ENCODE measurements around the gene MBD5.
"Not testable (repeated sequence)": the region's sequence is repeated elsewhere in the genome, so short reads cannot be mapped to it uniquely, and the experiment has no call there.

The MBD5 gene

GRCh38 chr2:148021059-148021861 lies at the start of gene MBD5:
MBD5 (plus strand) TSS chr2:148021091.
- DNase-seq (ENCODE audit: low spot score) = peak; percentile 52

GRCh38 chr2:147976102-147976501 lies 44.8 kb upstream of the MBD5 start:
- no peak for DNase-seq (ENCODE audit: low spot score)

GRCh38 chr2:147977679-147978078 lies 43.2 kb upstream of the MBD5 start:
- no peak for DNase-seq (ENCODE audit: low spot score)

GRCh38 chr2:147980940-147981528 lies 39.9 kb upstream of the MBD5 start:
- no peak for DNase-seq (ENCODE audit: low spot score)

DNA sequence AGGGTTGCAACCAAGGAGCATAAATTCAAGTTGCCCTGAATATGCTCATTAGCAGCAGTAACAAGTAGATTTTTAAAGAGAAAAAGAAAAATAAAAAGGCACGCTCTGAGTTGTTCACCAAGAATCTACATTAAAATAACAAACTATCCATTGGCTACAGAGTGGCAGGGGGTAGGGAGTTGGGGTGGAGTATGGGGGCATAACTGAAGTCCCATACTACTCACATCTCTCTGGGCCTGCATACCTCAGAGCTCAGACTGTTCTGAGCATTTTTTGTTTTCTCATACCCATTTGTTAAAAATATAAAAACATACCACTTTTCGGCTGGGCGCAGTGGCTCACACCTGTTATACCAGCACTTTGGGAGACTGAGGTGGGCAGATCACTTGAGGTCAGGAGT lies 31.8 kb upstream of the MBD5 start:
- no peak for DNase-seq (ENCODE audit: low spot score)

DNA sequence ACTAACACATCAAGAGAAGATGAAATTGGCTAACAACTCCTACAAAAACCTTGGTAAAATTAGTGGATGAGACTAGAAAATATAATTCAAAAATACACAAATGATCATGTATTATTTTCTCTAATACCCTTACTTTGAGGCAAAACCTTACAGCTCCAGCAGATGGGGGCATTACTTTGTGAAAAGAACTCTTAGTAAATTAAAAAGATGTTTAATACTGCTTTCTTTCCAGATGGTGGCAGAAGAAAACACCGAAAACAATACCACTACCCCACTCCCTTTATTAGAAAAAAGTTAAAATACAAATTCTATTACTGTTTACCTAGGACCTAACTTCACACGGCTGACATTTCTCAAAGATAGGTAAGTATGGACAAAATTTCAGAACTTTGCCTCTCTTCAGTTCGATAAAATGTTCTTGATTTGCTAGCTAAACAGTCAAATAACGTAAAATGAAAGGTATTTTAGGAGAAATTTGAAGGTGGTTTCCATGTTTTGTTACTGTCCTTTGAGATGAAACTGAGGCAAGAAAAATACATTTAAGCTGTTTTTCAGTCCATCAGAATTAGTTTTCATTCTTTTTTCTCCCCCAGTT lies 31.0 kb upstream of the MBD5 start:
- peak; percentile 10 for DNase-seq (ENCODE audit: low spot score)

DNA sequence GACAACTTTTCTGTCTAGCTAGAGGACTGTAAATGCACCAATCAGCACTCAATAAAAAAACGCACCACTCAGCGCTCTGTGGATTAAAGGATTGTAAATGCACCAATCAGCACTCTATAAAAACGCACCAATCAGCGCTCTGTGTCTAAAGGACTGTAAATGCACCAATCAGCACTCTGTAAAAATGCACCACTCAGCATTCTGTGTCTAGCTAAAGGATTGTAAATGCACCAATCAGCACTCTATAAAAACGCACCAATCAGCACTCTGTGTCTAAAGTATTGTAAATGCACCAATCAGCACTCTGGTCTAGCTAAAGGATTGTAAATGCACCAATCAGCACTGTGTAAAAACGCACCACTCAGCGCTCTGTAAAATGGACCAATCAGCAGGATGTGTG lies 25.9 kb upstream of the MBD5 start:
- DNase-seq (ENCODE audit: low spot score) = not testable (repeated sequence)

GRCh38 chr2:147996828-147997227 lies 24.1 kb upstream of the MBD5 start:
- no peak for DNase-seq (ENCODE audit: low spot score)

GRCh38 chr2:147998203-147998602 lies 22.7 kb upstream of the MBD5 start:
- no peak for DNase-seq (ENCODE audit: low spot score)

DNA sequence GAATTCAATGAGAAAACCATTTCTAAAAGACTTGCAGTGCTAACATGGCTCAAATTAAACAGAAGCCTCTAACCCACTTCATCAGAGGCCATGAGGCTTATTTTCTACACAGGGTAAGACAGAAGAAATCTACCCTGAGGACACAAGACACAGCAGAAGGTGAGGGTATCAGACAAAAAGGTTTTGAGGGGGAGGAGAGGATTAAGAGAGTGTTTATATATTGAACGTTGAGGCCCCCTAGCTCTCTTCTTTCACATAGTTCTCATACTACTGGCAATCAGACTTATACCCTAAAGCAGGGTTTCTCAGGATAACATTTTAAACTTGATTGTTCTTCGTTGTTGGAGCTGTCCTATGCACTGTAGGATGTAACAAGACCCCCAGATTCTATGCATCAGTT lies 21.8 kb upstream of the MBD5 start:
- no peak for DNase-seq (ENCODE audit: low spot score)

GRCh38 chr2:148000095-148000494 lies 20.8 kb upstream of the MBD5 start:
- DNase-seq (ENCODE audit: low spot score) = no peak

DNA sequence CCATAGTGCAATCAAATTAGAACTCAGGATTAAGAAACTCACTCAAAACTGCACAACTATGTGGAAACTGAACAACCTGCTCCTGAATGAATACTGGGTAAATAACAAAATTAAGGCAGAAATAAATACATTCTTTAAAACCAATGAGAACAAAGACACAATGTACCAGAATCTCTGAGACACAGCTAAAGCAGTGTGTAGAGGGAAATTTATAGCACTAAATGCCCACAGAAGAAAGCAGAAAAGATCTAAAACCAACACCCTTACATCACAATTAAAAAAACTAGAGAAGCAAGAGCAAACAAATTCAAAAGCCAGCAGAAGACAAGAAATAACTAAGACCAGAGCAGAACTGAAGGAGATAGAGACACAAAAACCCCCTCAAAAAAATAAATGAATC lies 18.5 kb upstream of the MBD5 start:
- DNase-seq (ENCODE audit: low spot score) = not testable (repeated sequence)

DNA sequence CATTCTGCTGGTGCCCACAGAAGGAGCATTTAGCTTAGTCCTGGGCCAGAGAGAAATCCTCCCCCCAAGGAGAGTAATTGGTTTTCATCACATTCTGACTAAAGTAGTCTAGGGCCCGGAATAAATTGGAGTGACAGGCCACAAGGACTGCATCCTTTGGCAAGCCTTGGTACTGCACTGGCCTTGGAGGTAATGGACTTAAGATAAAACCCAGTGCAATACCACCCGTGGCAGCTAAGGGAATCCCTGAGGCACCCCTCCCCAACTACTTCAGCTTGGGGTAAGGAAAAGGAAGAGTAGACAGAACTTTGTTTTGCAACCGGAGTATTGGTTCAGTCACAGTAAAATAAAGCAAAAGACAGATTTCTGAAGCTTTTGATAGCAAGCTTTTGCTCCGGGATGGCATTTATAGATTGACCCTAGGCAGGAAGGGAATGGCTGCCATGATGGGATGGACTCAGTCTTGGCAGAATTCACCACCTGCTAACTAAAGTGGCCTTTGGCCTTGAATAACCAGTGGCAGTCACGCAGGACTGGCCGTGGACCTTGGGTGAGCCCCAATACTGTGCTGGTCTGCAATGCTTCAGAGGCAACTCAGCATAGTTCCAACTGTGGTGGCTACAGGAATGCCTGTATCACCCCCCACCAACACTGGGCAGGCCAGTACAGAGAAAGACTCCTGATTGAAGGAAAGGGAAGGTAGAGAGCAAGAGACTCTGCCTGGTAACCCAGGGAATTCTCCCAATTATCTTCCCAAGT lies 14.5 kb upstream of the MBD5 start:
- no peak for DNase-seq (ENCODE audit: low spot score)

DNA sequence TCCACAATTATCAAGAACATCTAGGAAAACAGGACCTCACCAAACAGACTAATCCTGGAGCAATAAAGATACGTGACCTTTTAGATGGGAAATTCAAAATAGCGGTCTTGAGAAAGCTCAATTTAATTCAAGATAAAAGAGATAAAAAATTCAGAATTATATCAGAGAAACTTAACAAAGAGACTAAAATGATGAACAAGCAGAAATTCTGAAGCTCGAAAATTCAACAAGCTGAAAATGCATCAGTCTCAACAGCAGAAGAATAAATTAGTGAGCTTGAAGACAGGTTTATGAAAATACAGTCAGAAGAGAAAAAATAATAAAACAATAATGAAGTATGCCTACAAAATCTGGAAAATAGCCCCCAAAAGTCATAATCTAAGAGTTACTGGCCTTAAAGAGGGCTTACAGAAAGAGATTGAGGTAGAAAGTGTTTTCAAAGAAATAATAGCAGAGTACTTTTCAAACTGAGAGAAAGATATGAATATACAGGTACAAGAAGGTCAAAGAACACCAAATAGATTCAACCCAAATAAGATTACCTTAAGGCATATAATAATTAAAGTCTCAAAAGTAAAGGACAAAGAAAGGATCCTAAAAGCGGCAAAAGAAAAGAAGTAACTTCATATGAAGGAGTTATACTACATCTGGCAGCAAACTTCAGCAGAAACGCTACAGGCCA lies 13.5 kb upstream of the MBD5 start:
- DNase-seq (ENCODE audit: low spot score) = no peak

DNA sequence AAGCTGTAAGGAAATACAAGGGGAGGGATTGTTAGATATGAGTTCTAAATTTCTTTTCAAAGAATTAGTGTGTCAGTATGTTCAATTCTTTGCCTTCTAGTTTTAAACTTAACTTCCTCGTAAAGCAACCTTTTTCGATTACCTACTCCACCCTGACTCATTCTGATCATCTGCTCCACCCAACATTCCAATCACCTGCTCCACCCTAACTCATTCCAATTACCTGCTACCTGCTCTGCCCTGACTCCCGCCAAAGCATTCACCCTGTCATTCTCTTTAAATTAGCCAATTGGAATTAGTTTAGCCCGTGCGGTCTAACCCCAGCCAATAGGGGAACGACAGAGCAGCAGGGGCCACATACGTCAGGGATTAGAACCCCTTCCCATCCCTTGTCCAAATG lies 12.5 kb upstream of the MBD5 start:
- DNase-seq (ENCODE audit: low spot score) = not testable (repeated sequence)

- DNase-seq (ENCODE audit: low spot score) = no peak
These were observed 7.0 kb upstream of the MBD5 start for GRCh38 chr2:148013876-148014275.

GRCh38 chr2:148014616-148015015 lies 6.3 kb upstream of the MBD5 start:
- DNase-seq (ENCODE audit: low spot score) = no peak

GRCh38 chr2:148020111-148021058 lies 506 bp upstream of the MBD5 start, which contains the start of gene ORC4:
ORC4 (minus strand) TSS chr2:148020737; CDS start chr2:147975958, 44,779 bp downstream.
- DNase-seq (ENCODE audit: low spot score) = peak; percentile 99

DNA sequence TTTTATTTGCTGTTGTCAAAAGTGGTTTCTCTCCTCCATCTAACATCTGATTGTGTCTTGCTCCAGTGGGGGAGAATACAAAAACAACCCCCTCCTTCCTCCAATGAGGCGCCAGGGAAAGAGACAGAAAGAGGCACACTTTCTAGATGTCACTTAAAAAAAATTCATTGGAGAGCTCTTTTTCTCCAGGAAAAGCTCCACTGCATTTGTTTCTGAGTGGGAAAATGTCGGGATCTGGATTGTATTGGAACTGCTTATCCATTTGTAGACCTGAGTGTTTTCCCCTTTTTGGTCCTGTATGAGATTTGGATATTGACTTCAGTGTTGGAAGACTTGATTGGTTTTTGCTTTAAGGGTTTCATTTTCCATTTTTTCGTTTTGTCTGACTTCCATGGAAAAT lies 995 bp downstream of the MBD5 start:
- no peak for DNase-seq (ENCODE audit: low spot score)

DNA sequence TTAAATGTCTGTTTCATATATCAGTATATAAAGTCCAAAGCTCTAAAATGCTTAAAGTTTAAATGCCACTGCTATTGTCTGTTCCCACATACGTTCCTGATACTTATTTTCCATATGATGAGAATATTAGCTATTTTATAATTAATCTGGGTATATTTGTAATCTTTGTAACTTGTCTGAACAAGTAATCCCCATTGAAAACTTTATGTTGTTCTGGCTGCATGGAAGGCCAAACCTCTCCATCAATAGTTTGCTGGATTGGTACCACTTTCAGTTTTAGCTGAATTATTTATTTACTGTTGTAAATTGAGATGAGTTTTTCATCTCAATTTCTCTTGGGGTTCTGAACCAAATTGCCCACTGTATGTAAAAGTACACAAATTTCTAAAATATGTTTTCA lies 1.5 kb downstream of the MBD5 start:
- DNase-seq (ENCODE audit: low spot score) = no peak

DNA sequence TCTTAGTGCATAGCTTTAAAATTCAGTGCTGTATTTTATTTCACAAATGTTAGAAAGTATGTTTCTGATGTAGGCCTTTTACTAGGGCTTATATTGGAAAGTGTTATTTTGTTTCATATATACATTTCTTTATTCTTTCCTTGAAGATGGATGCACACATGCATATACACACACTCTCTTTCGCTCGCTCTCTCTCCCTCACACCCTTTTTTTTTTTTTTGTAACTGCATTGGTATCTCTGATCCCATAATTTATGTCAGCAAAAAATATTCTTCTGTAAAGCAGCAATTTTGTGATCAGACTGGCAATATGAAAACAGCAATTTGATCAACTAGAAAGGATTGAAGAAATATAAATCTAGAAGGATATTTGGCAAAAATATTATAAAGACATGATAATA lies 2.0 kb downstream of the MBD5 start:
- no peak for DNase-seq (ENCODE audit: low spot score)

Data from putamen (tissue), 1 donor.